ENCODE data around the gene DCDC2. TPM values are rescaled to one million over a fixed set of nuclear protein-coding genes. Genes with fewer than 3 reads are reported as not detected.

DCDC2 gene
- total RNA-seq, 1 donor from 2014 or later = 0.13 TPM

- no peaks in the 10 kb centered on the region for H3K36me3 Mint-ChIP-seq (ENCODE audit: low read depth, unreplicated experiment)
These were observed 27.6 kb downstream of the DCDC2 start for GRCh38 chr6:24330137-24330732.

DNA sequence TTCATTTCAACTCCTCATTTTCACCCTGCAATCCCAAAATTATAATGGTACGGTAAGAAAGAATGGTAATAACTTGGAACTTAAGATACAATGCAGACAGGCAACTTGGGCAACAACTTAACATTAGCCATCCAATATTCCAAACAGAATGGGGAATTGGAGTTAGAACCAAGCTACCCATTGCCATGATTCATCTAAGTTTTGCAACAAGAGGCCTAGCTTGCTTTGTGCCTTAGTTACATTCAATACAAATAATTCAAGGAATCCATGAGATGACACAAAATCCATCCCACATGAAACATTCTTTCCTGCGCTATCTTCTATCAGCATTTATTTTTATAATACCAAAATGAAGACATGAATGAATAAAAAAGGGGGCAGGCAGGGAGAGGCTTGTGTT is 28.4 kb downstream of the DCDC2 start:
- no peak for DNase-seq (ENCODE audit: low spot score)
- TF ChIP-seq, protein P1, sequence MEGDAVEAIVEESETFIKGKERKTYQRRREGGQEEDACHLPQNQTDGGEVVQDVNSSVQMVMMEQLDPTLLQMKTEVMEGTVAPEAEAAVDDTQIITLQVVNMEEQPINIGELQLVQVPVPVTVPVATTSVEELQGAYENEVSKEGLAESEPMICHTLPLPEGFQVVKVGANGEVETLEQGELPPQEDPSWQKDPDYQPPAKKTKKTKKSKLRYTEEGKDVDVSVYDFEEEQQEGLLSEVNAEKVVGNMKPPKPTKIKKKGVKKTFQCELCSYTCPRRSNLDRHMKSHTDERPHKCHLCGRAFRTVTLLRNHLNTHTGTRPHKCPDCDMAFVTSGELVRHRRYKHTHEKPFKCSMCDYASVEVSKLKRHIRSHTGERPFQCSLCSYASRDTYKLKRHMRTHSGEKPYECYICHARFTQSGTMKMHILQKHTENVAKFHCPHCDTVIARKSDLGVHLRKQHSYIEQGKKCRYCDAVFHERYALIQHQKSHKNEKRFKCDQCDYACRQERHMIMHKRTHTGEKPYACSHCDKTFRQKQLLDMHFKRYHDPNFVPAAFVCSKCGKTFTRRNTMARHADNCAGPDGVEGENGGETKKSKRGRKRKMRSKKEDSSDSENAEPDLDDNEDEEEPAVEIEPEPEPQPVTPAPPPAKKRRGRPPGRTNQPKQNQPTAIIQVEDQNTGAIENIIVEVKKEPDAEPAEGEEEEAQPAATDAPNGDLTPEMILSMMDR (IDR thresholded peaks at IDR 0.05; ENCODE audit: unreplicated experiment) = no peak
- H3K36me3 Mint-ChIP-seq (ENCODE audit: low read depth, unreplicated experiment) = no peaks in the 10 kb centered on the region
- H3K4me1 Mint-ChIP-seq (ENCODE audit: unreplicated experiment) = peaks cover 4% of the 10 kb centered on the region
- no peak overlapping the region for H3K4me3 Mint-ChIP-seq (ENCODE audit: unreplicated experiment)
- no peaks in the 10 kb centered on the region for H3K9me3 Mint-ChIP-seq (ENCODE audit: unreplicated experiment)
- peaks cover 1% of the 10 kb centered on the region for H3K27me3 Mint-ChIP-seq (ENCODE audit: unreplicated experiment)
- no peak overlapping the region for H3K27ac Mint-ChIP-seq (ENCODE audit: unreplicated experiment)

More at GRCh38 chr6:24330137-24330732, 27.6 kb downstream of the DCDC2 start:
- Mint-ChIP-seq H3K4me1 (ENCODE audit: unreplicated experiment) (peaks cover 4% of the 10 kb centered on the region), H3K4me3 (ENCODE audit: unreplicated experiment) (no peak overlapping the region), H3K27me3 (ENCODE audit: unreplicated experiment) (peaks cover 1% of the 10 kb centered on the region), H3K9me3 (ENCODE audit: unreplicated experiment) (no peaks in the 10 kb centered on the region), H3K27ac (ENCODE audit: unreplicated experiment) (no peak overlapping the region)
- DNase-seq (ENCODE audit: low spot score) = no peak
- TF ChIP-seq, protein P1 (IDR thresholded peaks at IDR 0.05; ENCODE audit: unreplicated experiment) = no peak

DNA sequence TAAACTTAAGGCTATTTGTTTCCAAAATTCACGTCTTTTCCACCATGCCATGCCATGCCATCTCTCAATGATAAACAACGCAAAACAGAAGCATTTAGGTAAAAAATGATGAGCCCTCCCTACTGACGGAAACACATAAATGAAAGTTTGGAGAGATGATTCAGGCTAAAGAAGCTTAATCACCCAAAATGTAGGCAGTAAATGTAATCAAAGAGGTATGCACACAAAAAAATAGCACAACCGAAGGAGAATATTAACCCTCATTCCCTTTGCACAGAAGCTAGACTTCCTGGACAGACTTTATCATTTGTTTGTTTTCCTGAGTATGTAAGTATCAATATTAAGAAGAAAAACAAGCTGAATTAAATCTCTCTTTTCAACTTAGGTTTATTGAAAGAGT is 28.8 kb downstream of the DCDC2 start:
- DNase-seq (ENCODE audit: low spot score) = no peak
- TF ChIP-seq, protein P1 (IDR thresholded peaks at IDR 0.05; ENCODE audit: unreplicated experiment) = no peak
- H3K36me3 Mint-ChIP-seq (ENCODE audit: low read depth, unreplicated experiment) = no peaks in the 10 kb centered on the region
- peaks cover 1% of the 10 kb centered on the region for H3K27me3 Mint-ChIP-seq (ENCODE audit: unreplicated experiment)
- peaks cover 4% of the 10 kb centered on the region for H3K4me1 Mint-ChIP-seq (ENCODE audit: unreplicated experiment)
- no peaks in the 10 kb centered on the region for H3K9me3 Mint-ChIP-seq (ENCODE audit: unreplicated experiment)
- H3K27ac Mint-ChIP-seq (ENCODE audit: unreplicated experiment) = no peak overlapping the region
- H3K4me3 Mint-ChIP-seq (ENCODE audit: unreplicated experiment) = no peak overlapping the region

DNA sequence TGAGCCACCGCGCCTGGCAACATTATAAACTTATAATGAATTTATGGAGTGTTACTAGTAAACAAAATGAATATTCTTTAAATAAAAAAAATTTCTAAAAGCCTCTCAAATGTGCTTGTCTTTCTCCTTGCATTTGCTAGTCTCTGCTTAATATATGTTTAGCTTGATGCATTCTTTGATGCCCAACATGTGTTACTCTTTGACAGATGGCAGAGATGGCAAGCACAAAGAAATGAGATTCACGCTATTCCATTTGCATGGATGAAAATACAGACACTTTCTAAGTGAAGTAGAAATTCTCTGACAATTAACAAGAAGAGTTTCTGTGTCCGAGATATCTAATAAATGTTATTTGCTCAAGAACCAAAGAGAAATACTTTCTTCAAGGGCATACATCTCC is 30.1 kb downstream of the DCDC2 start:
- H3K4me1 Mint-ChIP-seq (ENCODE audit: unreplicated experiment) = peaks cover under 1% of the 10 kb centered on the region
- H3K36me3 Mint-ChIP-seq (ENCODE audit: low read depth, unreplicated experiment) = no peaks in the 10 kb centered on the region
- TF ChIP-seq, protein P1 (IDR thresholded peaks at IDR 0.05; ENCODE audit: unreplicated experiment) = no peak
- no peaks in the 10 kb centered on the region for H3K9me3 Mint-ChIP-seq (ENCODE audit: unreplicated experiment)
- no peak for DNase-seq (ENCODE audit: low spot score)
- H3K27me3 Mint-ChIP-seq (ENCODE audit: unreplicated experiment) = peaks cover 1% of the 10 kb centered on the region
- H3K27ac Mint-ChIP-seq (ENCODE audit: unreplicated experiment) = no peak overlapping the region
- H3K4me3 Mint-ChIP-seq (ENCODE audit: unreplicated experiment) = no peak overlapping the region

DNA sequence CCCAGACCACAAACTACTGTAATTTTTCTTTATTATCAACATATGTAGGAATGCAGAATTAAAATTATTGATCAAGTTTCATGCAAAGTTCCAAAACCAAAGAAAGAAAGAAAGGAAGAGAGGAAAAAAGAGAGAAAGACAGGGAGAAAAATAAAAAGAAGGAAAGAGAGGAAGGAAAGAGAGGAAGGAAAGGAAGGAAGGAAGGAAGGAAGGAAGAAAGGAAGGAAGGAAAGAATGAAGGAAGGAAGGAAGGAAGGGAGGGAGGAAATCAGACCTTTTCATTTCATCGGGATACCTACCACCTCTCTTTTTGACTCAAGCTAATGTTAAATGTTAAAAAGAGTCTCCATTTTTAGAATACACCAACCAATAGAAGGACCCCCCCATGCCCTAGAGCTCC is 31.9 kb downstream of the DCDC2 start:
- DNase-seq (ENCODE audit: low spot score) = no peak
- TF ChIP-seq, protein P1 (IDR thresholded peaks at IDR 0.05; ENCODE audit: unreplicated experiment) = no peak
- Mint-ChIP-seq H3K9me3 (ENCODE audit: unreplicated experiment) (no peaks in the 10 kb centered on the region), H3K4me1 (ENCODE audit: unreplicated experiment) (peaks cover 12% of the 10 kb centered on the region), H3K4me3 (ENCODE audit: unreplicated experiment) (no peak overlapping the region), H3K27ac (ENCODE audit: unreplicated experiment) (no peak overlapping the region), H3K27me3 (ENCODE audit: unreplicated experiment) (peaks cover 1% of the 10 kb centered on the region), H3K36me3 (ENCODE audit: low read depth, unreplicated experiment) (no peaks in the 10 kb centered on the region)
